Measurements from ENCODE around the gene ELF3.

DNA sequence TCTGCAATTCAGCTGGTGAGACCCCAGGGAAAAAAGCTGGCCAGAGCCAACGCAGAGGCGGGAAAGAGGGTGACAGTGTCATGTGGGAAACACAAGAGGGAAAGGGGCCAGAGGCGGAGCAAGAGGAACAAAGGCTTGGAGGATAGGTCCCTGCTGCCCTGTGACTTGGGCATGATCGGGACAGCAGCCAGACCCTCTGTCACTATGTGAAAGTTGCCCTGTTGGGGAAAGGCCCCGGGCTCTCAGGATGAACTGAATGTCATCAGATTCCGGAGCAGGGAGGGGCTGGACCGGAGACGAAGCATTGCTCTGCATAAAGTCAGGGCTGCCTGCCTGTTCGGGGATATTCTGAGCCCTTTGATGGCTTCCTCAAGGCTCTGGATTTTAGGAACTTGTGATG lies 5.7 kb upstream of the ELF3 start:
- TF ChIP-seq, protein P1, sequence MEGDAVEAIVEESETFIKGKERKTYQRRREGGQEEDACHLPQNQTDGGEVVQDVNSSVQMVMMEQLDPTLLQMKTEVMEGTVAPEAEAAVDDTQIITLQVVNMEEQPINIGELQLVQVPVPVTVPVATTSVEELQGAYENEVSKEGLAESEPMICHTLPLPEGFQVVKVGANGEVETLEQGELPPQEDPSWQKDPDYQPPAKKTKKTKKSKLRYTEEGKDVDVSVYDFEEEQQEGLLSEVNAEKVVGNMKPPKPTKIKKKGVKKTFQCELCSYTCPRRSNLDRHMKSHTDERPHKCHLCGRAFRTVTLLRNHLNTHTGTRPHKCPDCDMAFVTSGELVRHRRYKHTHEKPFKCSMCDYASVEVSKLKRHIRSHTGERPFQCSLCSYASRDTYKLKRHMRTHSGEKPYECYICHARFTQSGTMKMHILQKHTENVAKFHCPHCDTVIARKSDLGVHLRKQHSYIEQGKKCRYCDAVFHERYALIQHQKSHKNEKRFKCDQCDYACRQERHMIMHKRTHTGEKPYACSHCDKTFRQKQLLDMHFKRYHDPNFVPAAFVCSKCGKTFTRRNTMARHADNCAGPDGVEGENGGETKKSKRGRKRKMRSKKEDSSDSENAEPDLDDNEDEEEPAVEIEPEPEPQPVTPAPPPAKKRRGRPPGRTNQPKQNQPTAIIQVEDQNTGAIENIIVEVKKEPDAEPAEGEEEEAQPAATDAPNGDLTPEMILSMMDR (IDR thresholded peaks at IDR 0.05) = no peak
- no peak for TF ChIP-seq EZH2 (IDR thresholded peaks at IDR 0.05)

Measured in neural progenitor cell (in vitro differentiated cells).